GM12872 (cell line): ENCODE measurements around the gene RBM7.

Experiments used
- TF ChIP-seq, protein P1 (sequence below): IDR thresholded peaks from 3 replicates; pipeline ENCODE4 v1.5.1; 2011; ENCODE audit warnings: low read depth, mild to moderate bottlenecking, low read length, moderate library complexity; ENCODE audit not compliant: insufficient read depth

RBM7 gene

DNA sequence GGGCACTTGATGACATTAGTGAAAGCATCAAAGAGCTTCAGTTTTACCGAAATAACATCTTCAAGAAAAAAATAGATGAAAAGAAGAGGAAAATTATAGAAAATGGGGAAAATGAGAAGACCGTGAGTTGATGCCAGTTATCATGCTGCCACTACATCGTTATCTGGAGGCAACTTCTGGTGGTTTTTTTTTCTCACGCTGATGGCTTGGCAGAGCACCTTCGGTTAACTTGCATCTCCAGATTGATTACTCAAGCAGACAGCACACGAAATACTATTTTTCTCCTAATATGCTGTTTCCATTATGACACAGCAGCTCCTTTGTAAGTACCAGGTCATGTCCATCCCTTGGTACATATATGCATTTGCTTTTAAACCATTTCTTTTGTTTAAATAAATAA is 49.4 kb downstream of the RBM7 start:
- TF ChIP-seq, protein P1, sequence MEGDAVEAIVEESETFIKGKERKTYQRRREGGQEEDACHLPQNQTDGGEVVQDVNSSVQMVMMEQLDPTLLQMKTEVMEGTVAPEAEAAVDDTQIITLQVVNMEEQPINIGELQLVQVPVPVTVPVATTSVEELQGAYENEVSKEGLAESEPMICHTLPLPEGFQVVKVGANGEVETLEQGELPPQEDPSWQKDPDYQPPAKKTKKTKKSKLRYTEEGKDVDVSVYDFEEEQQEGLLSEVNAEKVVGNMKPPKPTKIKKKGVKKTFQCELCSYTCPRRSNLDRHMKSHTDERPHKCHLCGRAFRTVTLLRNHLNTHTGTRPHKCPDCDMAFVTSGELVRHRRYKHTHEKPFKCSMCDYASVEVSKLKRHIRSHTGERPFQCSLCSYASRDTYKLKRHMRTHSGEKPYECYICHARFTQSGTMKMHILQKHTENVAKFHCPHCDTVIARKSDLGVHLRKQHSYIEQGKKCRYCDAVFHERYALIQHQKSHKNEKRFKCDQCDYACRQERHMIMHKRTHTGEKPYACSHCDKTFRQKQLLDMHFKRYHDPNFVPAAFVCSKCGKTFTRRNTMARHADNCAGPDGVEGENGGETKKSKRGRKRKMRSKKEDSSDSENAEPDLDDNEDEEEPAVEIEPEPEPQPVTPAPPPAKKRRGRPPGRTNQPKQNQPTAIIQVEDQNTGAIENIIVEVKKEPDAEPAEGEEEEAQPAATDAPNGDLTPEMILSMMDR = no peak

DNA sequence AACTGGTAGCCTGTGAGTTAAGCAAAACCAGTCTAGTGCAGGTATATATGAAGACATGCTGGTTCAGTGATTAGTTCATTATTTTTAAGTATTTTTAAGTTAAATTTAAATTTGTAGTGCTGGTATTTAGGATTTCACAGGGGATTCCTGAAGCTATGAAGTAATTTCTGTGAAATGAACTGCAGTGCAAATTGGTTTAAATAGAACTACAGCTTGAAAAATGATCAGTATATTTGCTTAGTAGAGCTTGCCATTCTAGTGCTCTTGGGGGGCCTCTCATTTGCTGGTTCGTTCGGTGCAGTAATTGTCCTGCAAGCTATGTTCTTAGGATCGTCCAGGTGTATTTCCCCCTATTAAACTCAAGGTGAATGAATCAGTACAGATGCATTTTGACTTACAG is 51.9 kb downstream of the RBM7 start:
- TF ChIP-seq, protein P1 = no peak
